Hepatocyte (in vitro differentiated cells): Measurements from ENCODE around the gene GLS. TPM values are rescaled to one million over a fixed set of nuclear protein-coding genes. Genes with fewer than 3 reads are reported as not detected.

Source experiments
- DNase-seq: peaks from one replicate; pipeline ENCODE4 v3.0.0-alpha.2; 2016; ENCODE audit warnings: low spot score
- H2AFZ ChIP-seq: fragments of 200-600 bp; sonication (generic); 2 replicates; pipeline ENCODE4 v1.6.0; 2016; ENCODE audit warnings: antibody characterized with exemption, mild to moderate bottlenecking
- H3K27ac ChIP-seq: fragments of 200-600 bp; sonication (generic); 2 replicates; pipeline ENCODE4 v1.5.1; 2016; ENCODE audit warnings: mild to moderate bottlenecking
- H3K27me3 ChIP-seq: fragments of 200-600 bp; sonication (generic); 2 replicates; pipeline ENCODE4 v1.6.1; 2016
- H3K36me3 ChIP-seq: fragments of 200-600 bp; sonication (generic); replicated peaks from 2 replicates; pipeline ENCODE4 v1.5.1; 2016; ENCODE audit warnings: low read depth; ENCODE audit not compliant: insufficient read depth
- H3K4me1 ChIP-seq: fragments of 200-600 bp; sonication (generic); 2 replicates; pipeline ENCODE4 v1.5.1; 2016; ENCODE audit warnings: mild to moderate bottlenecking, moderate library complexity; ENCODE audit not compliant: insufficient read depth
- H3K4me2 ChIP-seq: fragments of 200-600 bp; sonication (generic); 2 replicates; pipeline ENCODE4 v1.6.0; 2016
- H3K4me3 ChIP-seq: fragments of 200-600 bp; sonication (generic); 2 replicates; pipeline ENCODE4 v1.5.1; 2016; ENCODE audit warnings: mild to moderate bottlenecking
- H3K79me2 ChIP-seq: fragments of 200-600 bp; sonication (generic); 2 replicates; pipeline ENCODE4 v1.6.0; 2017; ENCODE audit warnings: mild to moderate bottlenecking
- H3K9me2 ChIP-seq: fragments of 200-600 bp; sonication (generic); replicated peaks from 2 replicates; pipeline ENCODE4 v1.6.0; 2017; ENCODE audit warnings: mild to moderate bottlenecking; ENCODE audit not compliant: insufficient read depth
- H3K9me3 ChIP-seq: fragments of 200-600 bp; sonication (generic); 2 replicates; pipeline ENCODE4 v1.5.1; 2016; ENCODE audit warnings: low read depth, mild to moderate bottlenecking
- H4K20me1 ChIP-seq: fragments of 200-600 bp; sonication (generic); 2 replicates; pipeline ENCODE4 v1.6.0; 2016; ENCODE audit warnings: mild to moderate bottlenecking; ENCODE audit not compliant: insufficient read depth, poor library complexity, severe bottlenecking
- EZH2 ChIP-seq: fragments of 200-600 bp; sonication (generic); IDR thresholded peaks from 2 replicates; pipeline ENCODE4 v1.6.1; 2016; ENCODE audit warnings: antibody characterized with exemption, mild to moderate bottlenecking, borderline replicate concordance
- EZH2phosphoT487 ChIP-seq: fragments of 200-600 bp; sonication (generic); IDR thresholded peaks from one replicate; pipeline ENCODE4 v1.6.1; 2018; ENCODE audit warnings: antibody characterized with exemption, mild to moderate bottlenecking, low read depth, moderate library complexity; ENCODE audit not compliant: unreplicated experiment, severe bottlenecking
- WGBS: methylation state at CpG from one replicate; pipeline ENCODE4 v1.1.6; 2016; ENCODE audit warnings: low lambda C conversion rate; ENCODE audit errors: missing lambda C conversion rate; 5-methylcytosine and 5-hydroxymethylcytosine counted together
- polyA plus RNA-seq: library from polyadenylated mRNA; unstranded; fragments of >200 nt; fragmentation: Nextera tagmentation; extraction: Ambion mirVana; gene quantifications from 2 replicates; pipeline ENCODE4 v1.2.1, GENCODE V29; 2016
- total RNA-seq: library from RNA; depleted of rRNA; stranded (reverse); fragments of >200 nt; gene quantifications from 2 replicates; pipeline ENCODE4 v1.2.3, GENCODE V29; 2014
- TF ChIP-seq, protein P1 (sequence below): fragments of 200-600 bp; sonication (generic); IDR thresholded peaks from 2 replicates; pipeline ENCODE4 v1.5.1; 2016; ENCODE audit warnings: antibody characterized with exemption, mild to moderate bottlenecking; ENCODE audit not compliant: poor library complexity

GLS gene
- total and polyA plus RNA-seq, 2 experiments from 2014 or later, result 78.8 to 460 TPM

DNA sequence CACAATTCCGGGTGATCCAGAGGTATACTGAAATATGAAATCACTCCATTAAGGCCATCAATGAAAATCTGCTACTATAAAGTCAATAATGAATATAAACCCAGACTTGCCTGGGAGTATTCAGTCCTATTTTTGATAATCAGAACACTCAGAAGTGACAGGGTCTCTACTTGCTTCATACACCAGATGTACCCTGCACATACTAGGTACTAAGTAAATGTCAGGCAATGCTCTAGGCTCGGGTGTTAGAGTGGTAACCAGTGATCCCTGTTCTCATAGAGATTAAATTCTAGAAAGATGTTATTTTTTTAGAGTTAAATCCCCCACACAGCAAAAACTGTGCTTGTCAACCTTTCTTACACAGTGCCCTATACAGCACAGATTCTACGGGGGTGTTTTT is 121.0 kb downstream of the GLS start:
- Histone ChIP-seq H3K27me3 (no peaks in the 10 kb centered on the region), H3K4me3 (no peak overlapping the region), H4K20me1 (no peaks in the 10 kb centered on the region), H3K4me2 (no peak overlapping the region), H3K9me2 (no peaks in the 10 kb centered on the region), H3K9me3 (no peaks in the 10 kb centered on the region), H2AFZ (no peak overlapping the region), H3K79me2 (no peaks in the 10 kb centered on the region), H3K4me1 (no peaks in the 10 kb centered on the region), H3K27ac (peak overlapping the region; percentile 52), H3K36me3 (no peaks in the 10 kb centered on the region)
- 96% methylated on average over 3 of the region's 3 CpGs for WGBS
- no peak for DNase-seq
- TF ChIP-seq EZH2, result no peak
- TF ChIP-seq, protein P1, sequence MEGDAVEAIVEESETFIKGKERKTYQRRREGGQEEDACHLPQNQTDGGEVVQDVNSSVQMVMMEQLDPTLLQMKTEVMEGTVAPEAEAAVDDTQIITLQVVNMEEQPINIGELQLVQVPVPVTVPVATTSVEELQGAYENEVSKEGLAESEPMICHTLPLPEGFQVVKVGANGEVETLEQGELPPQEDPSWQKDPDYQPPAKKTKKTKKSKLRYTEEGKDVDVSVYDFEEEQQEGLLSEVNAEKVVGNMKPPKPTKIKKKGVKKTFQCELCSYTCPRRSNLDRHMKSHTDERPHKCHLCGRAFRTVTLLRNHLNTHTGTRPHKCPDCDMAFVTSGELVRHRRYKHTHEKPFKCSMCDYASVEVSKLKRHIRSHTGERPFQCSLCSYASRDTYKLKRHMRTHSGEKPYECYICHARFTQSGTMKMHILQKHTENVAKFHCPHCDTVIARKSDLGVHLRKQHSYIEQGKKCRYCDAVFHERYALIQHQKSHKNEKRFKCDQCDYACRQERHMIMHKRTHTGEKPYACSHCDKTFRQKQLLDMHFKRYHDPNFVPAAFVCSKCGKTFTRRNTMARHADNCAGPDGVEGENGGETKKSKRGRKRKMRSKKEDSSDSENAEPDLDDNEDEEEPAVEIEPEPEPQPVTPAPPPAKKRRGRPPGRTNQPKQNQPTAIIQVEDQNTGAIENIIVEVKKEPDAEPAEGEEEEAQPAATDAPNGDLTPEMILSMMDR, result no peak
- TF ChIP-seq EZH2phosphoT487, result no peak

DNA sequence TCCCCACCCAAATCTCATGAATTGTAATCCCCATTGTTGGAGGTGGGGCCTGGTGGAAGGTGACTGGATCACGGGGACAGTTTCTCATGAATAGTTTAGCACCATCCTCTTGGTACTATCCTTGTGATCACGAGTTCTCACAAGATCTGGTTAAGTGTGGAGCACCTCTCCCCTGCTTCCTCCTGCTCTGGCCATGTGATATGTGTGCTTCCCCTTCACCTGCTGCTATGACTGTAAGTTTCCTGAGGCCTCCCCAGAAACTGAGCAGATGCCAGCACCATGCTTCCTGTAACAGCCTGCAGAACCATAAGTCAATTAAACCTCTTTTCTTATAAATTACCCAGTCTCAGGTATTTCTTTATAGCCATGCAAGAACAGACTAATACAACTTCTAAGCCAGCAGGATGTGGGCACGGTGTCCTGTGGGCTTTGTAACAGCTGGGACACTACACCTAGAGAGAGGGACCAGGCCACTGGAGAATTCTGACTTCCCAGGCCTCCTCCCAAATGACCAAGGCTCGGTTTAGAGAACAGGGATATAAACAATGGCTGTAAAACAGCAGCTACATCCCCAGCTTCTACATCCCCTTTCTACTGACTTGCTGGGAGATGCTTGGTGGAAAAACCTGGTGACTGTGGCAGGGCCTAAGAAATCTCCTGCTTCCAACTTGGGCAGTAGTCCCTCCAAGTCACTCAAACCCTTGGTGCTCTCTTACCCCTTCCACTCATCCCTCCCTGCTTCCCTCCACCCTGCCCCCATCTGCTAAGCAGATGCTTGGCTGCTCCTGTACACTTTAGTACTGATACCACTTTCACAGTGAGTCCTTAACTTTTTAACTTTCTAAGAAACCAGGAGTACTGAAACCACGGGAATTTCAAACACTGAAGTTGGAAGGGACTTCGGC is 123.0 kb downstream of the GLS start:
- no peaks in the 10 kb centered on the region for H3K9me2 ChIP-seq
- H3K27me3 ChIP-seq, result no peaks in the 10 kb centered on the region
- TF ChIP-seq, protein P1, result no peak
- TF ChIP-seq EZH2phosphoT487, result no peak
- TF ChIP-seq EZH2, result no peak
- H4K20me1 ChIP-seq, result no peaks in the 10 kb centered on the region
- H3K4me2 ChIP-seq, result no peak overlapping the region
- no peak overlapping the region for H3K4me3 ChIP-seq
- H3K27ac ChIP-seq, result no peak overlapping the region
- 98% methylated on average over 6 of the region's 6 CpGs for WGBS
- no peaks in the 10 kb centered on the region for H3K9me3 ChIP-seq
- no peak overlapping the region for H2AFZ ChIP-seq
- no peaks in the 10 kb centered on the region for H3K36me3 ChIP-seq
- DNase-seq, result no peak
- no peaks in the 10 kb centered on the region for H3K4me1 ChIP-seq
- no peaks in the 10 kb centered on the region for H3K79me2 ChIP-seq

DNA sequence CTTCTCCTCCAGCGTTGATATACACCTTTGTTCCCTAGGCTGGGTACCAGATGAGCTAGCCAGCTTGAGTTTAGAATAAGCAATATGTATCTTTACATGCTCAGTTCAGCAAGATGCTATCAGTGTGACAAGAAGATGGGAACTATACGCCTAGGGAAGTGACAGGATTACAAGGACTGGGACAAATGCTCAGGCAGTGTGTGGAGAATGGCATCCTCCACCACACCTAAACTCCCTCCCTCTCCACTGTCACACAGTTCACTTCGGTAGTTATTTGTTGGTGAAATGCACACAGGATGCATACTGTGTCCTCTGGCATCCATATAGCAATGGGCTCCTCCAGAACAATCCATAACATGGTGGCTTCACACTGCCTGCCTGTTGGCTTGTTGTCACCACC is 125.7 kb downstream of the GLS start:
- no peaks in the 10 kb centered on the region for H3K9me2 ChIP-seq
- no peaks in the 10 kb centered on the region for H4K20me1 ChIP-seq
- no peak for DNase-seq
- 100% methylated on average over 3 of the region's 3 CpGs for WGBS
- no peak overlapping the region for H2AFZ ChIP-seq
- no peaks in the 10 kb centered on the region for H3K27me3 ChIP-seq
- no peak overlapping the region for H3K4me2 ChIP-seq
- no peak overlapping the region for H3K27ac ChIP-seq
- H3K4me3 ChIP-seq, result no peak overlapping the region
- TF ChIP-seq, protein P1, result no peak
- TF ChIP-seq EZH2phosphoT487 (no peak), EZH2 (no peak)
- no peaks in the 10 kb centered on the region for H3K36me3 ChIP-seq
- H3K4me1 ChIP-seq, result no peaks in the 10 kb centered on the region
- H3K9me3 ChIP-seq, result no peaks in the 10 kb centered on the region
- H3K79me2 ChIP-seq, result peaks cover 12% of the 10 kb centered on the region
